Measurements from ENCODE around the gene CAMK2B.

The CAMK2B gene

DNA sequence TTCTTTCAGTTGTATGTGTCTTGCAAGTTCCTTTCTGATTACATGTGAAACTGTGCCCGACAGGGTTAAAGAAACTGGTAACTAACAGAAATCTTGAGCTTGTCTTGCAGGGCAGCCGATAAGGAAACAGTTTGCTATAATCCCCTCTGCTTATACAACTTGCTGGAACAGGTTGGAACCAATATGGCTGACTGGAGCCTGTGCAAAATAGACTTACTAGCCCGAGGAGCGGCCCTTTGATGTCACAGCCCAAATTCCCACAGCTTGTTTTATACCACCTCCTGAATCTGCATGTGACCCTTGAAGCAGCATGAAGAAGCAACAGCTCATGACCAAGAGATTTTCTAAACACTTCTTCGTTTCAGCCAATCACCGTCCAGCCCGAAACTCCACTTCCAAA lies 127.9 kb downstream of the CAMK2B start:
- TF ChIP-seq EZH2 (IDR thresholded peaks at IDR 0.05; ENCODE audit: borderline replicate concordance, low read depth, low read length, severe bottlenecking): no peak
- TF ChIP-seq, protein P1, sequence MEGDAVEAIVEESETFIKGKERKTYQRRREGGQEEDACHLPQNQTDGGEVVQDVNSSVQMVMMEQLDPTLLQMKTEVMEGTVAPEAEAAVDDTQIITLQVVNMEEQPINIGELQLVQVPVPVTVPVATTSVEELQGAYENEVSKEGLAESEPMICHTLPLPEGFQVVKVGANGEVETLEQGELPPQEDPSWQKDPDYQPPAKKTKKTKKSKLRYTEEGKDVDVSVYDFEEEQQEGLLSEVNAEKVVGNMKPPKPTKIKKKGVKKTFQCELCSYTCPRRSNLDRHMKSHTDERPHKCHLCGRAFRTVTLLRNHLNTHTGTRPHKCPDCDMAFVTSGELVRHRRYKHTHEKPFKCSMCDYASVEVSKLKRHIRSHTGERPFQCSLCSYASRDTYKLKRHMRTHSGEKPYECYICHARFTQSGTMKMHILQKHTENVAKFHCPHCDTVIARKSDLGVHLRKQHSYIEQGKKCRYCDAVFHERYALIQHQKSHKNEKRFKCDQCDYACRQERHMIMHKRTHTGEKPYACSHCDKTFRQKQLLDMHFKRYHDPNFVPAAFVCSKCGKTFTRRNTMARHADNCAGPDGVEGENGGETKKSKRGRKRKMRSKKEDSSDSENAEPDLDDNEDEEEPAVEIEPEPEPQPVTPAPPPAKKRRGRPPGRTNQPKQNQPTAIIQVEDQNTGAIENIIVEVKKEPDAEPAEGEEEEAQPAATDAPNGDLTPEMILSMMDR (IDR thresholded peaks at IDR 0.05; ENCODE audit: borderline replicate concordance, extremely low read depth, low read length, poor library complexity, severe bottlenecking): no peak

GRCh38 chr7:44196450-44196872 lies 128.9 kb downstream of the CAMK2B start:
- DNase-seq: peak; percentile 67
- TF ChIP-seq EZH2 (IDR thresholded peaks at IDR 0.05; ENCODE audit: borderline replicate concordance, low read depth, low read length, severe bottlenecking): no peak
- TF ChIP-seq, protein P1 (IDR thresholded peaks at IDR 0.05; ENCODE audit: borderline replicate concordance, extremely low read depth, low read length, poor library complexity, severe bottlenecking): peak; percentile 87
- no peaks in the 10 kb centered on the region; the same call in 1 of the 2 replicates for H3K36me3 ChIP-seq (ENCODE audit: insufficient read depth, low read length)
- H4K20me1 ChIP-seq (ENCODE audit: insufficient read depth, low read length): no peaks in the 10 kb centered on the region
- peaks cover 7% of the 10 kb centered on the region for H3K79me2 ChIP-seq (ENCODE audit: insufficient read depth, low read length)
- H2AFZ ChIP-seq (ENCODE audit: low read depth, low read length): peak overlapping the region; percentile 61
- no peak overlapping the region for H3K27ac ChIP-seq (ENCODE audit: low read length)
- H3K9ac ChIP-seq (ENCODE audit: low read depth, low read length): no peak overlapping the region
- peaks cover 12% of the 10 kb centered on the region for H3K4me1 ChIP-seq (ENCODE audit: insufficient read depth, low read length)
- H3K4me2 ChIP-seq (ENCODE audit: insufficient read depth, low read length): no peak overlapping the region
- no peaks in the 10 kb centered on the region for H3K9me3 ChIP-seq (ENCODE audit: insufficient read depth, low read length, severe bottlenecking)
- peak; percentile 56 for ATAC-seq (ENCODE audit: insufficient read depth, low read depth)
- H3K4me3 ChIP-seq (ENCODE audit: low read depth in 1 of 2, low read length in 2 of 2): no peak overlapping the region
- no peaks in the 10 kb centered on the region for H3K27me3 ChIP-seq (ENCODE audit: insufficient read depth, low read length, poor library complexity)

More for the DNA sequence above, 127.9 kb downstream of the CAMK2B start:
- Histone ChIP-seq H3K4me1 (ENCODE audit: insufficient read depth, low read length) (peaks cover 23% of the 10 kb centered on the region), H3K9me3 (ENCODE audit: insufficient read depth, low read length, severe bottlenecking) (no peaks in the 10 kb centered on the region), H3K4me2 (ENCODE audit: insufficient read depth, low read length) (no peak overlapping the region), H3K27me3 (ENCODE audit: insufficient read depth, low read length, poor library complexity) (no peaks in the 10 kb centered on the region), H3K27ac (ENCODE audit: low read length) (no peak overlapping the region), H2AFZ (ENCODE audit: low read depth, low read length) (no peak overlapping the region; the same call in 1 of the 2 replicates), H4K20me1 (ENCODE audit: insufficient read depth, low read length) (peaks cover 6% of the 10 kb centered on the region; the same call in 1 of the 2 replicates), H3K79me2 (ENCODE audit: insufficient read depth, low read length) (peaks cover 17% of the 10 kb centered on the region), H3K4me3 (ENCODE audit: low read depth in 1 of 2, low read length in 2 of 2) (no peak overlapping the region), H3K36me3 (ENCODE audit: insufficient read depth, low read length) (peaks cover under 1% of the 10 kb centered on the region; the same call in 1 of the 2 replicates), H3K9ac (ENCODE audit: low read depth, low read length) (no peak overlapping the region)
- ATAC-seq (ENCODE audit: insufficient read depth, low read depth) (no peak), DNase-seq (no peak)

GRCh38 chr7:44195889-44196288 lies 129.5 kb downstream of the CAMK2B start:
- 0 out of 2 replicates have a peak overlapping the region, but pooled peaks have one; percentile 4 for H3K27ac ChIP-seq (ENCODE audit: low read length)
- H4K20me1 ChIP-seq (ENCODE audit: insufficient read depth, low read length): no peaks in the 10 kb centered on the region
- H3K27me3 ChIP-seq (ENCODE audit: insufficient read depth, low read length, poor library complexity): no peaks in the 10 kb centered on the region
- H3K4me3 ChIP-seq (ENCODE audit: low read depth in 1 of 2, low read length in 2 of 2): no peak overlapping the region
- no peaks in the 10 kb centered on the region for H3K9me3 ChIP-seq (ENCODE audit: insufficient read depth, low read length, severe bottlenecking)
- H3K36me3 ChIP-seq (ENCODE audit: insufficient read depth, low read length): no peaks in the 10 kb centered on the region; the same call in 1 of the 2 replicates
- ATAC-seq (ENCODE audit: insufficient read depth, low read depth) (no peak), DNase-seq (peak; percentile 21)
- peaks cover 1% of the 10 kb centered on the region for H3K79me2 ChIP-seq (ENCODE audit: insufficient read depth, low read length)
- H2AFZ ChIP-seq (ENCODE audit: low read depth, low read length): peak overlapping the region; percentile 40
- H3K4me1 ChIP-seq (ENCODE audit: insufficient read depth, low read length): peaks cover 11% of the 10 kb centered on the region
- no peak overlapping the region for H3K4me2 ChIP-seq (ENCODE audit: insufficient read depth, low read length)
- H3K9ac ChIP-seq (ENCODE audit: low read depth, low read length): no peak overlapping the region
- TF ChIP-seq, protein P1 (IDR thresholded peaks at IDR 0.05; ENCODE audit: borderline replicate concordance, extremely low read depth, low read length, poor library complexity, severe bottlenecking): no peak
- no peak for TF ChIP-seq EZH2 (IDR thresholded peaks at IDR 0.05; ENCODE audit: borderline replicate concordance, low read depth, low read length, severe bottlenecking)
